GM12878 (cell line): Measurements from ENCODE around the gene SLC51A. TPM values are rescaled to one million over a fixed set of nuclear protein-coding genes. Genes with fewer than 3 reads are reported as not detected.

Experiments
- ATAC-seq: fragments of 200-7000 bp; cut with Tn5 transposase; 3 replicates; pipeline ENCODE4 v1.9.1; 2020; ENCODE audit warnings: mild to moderate bottlenecking, moderate library complexity
- BruUV-seq: library from RNA; stranded (reverse); fragments of 400-500 nt; replicated peaks from 2 replicates; lab custom pipeline; 2021; lab: Mats Ljungman, UMichigan
- CTCF ChIA-PET: fragments of 300-600 bp; sonication (Branson Sonifier 250); formaldehyde crosslinking; extraction: SDS; loops from one replicate; lab custom pipeline; 2021; ENCODE audit warnings: inconsistent platforms; lab: Yijun Ruan, JAX
- POLR2A ChIA-PET: fragments of 350-600 bp; formaldehyde crosslinking; extraction: SDS; loops from one replicate; lab custom pipeline; 2021; ENCODE audit warnings: inconsistent platforms; lab: Charles Lee
- RAD21 ChIA-PET: fragments of 300-600 bp; sonication (Branson Sonifier 250); formaldehyde crosslinking; loops from one replicate; lab custom pipeline; 2023; ENCODE audit warnings: antibody characterized with exemption; ENCODE audit not compliant: unreplicated experiment; lab: Charles Lee
- SMC1A ChIA-PET: fragments of 300-600 bp; sonication (Branson Sonifier 250); formaldehyde crosslinking; loops from one replicate; lab custom pipeline; 2023; ENCODE audit not compliant: unreplicated experiment, uncharacterized antibody; lab: Charles Lee
- DNase-seq: peaks from one replicate; pipeline ENCODE4 v3.0.0-alpha.2; 2011; ENCODE audit warnings: low read depth, low spot score
- FAIRE-seq: peaks from 3 replicates; lab custom pipeline; 2011; peaks lifted over from hg19 to GRCh38; lab: Jason Lieb, UNC
- H2AFZ ChIP-seq: 2 replicates; pipeline ENCODE4 v1.6.0; 2011; ENCODE audit warnings: low read depth, low read length, control low read depth; ENCODE audit not compliant: control insufficient read depth
- H3K27ac ChIP-seq: 2 replicates; pipeline ENCODE4 v1.5.1; 2011; ENCODE audit warnings: control low read depth; ENCODE audit not compliant: control insufficient read depth, insufficient read depth
- H3K27me3 ChIP-seq, 2 experiments: replicated peaks in 1 of 2; 2 replicates each; pipeline versions ENCODE4 v1.6.0 to v1.6.1; 2011; ENCODE audit warnings: low read length in 1 of 2; ENCODE audit not compliant: control insufficient read depth in 2 of 2, insufficient read depth in 2 of 2
- H3K36me3 ChIP-seq, 2 experiments: 2 replicates each; pipeline ENCODE4 v1.5.1; 2011; ENCODE audit warnings: low read length in 1 of 2; ENCODE audit not compliant: control insufficient read depth in 2 of 2, insufficient read depth in 2 of 2
- H3K4me1 ChIP-seq: 2 replicates; pipeline ENCODE4 v1.6.1; 2011; ENCODE audit warnings: mild to moderate bottlenecking, low read length, moderate library complexity, mixed read lengths; ENCODE audit not compliant: control insufficient read depth, insufficient read depth
- H3K4me2 ChIP-seq: 2 replicates; pipeline ENCODE4 v1.6.0; 2011; ENCODE audit warnings: control low read depth; ENCODE audit not compliant: control insufficient read depth, insufficient read depth
- H3K4me3 ChIP-seq: fragments of 200-600 bp; sonication (generic); 2 replicates; pipeline ENCODE4 v1.5.1; 2016
- H3K79me2 ChIP-seq: 2 replicates; pipeline ENCODE4 v1.6.0; 2011; ENCODE audit warnings: low read length; ENCODE audit not compliant: control insufficient read depth, insufficient read depth
- H3K9ac ChIP-seq: 2 replicates; pipeline ENCODE4 v1.8.0; 2011; ENCODE audit warnings: low read length, control low read depth, mixed read lengths; ENCODE audit not compliant: control insufficient read depth, insufficient read depth
- H3K9me3 ChIP-seq: replicated peaks from 3 replicates; pipeline ENCODE4 v1.5.1; 2011; ENCODE audit warnings: mild to moderate bottlenecking, low read length; ENCODE audit not compliant: control insufficient read depth, insufficient read depth
- H4K20me1 ChIP-seq: 2 replicates; pipeline ENCODE4 v1.6.0; 2011; ENCODE audit not compliant: control insufficient read depth, insufficient read depth
- CHD1 ChIP-seq: IDR thresholded peaks from 2 replicates; pipeline ENCODE4 v1.6.1; 2012; ENCODE audit warnings: low read depth, low read length, improper control_type of control experiment
- E4F1 ChIP-seq: fragments of 450-650 bp; IDR thresholded peaks from 2 replicates; pipeline ENCODE4 v1.6.1; 2018; ENCODE audit warnings: borderline replicate concordance, mild to moderate bottlenecking; ENCODE audit not compliant: partially characterized antibody
- EGR1 ChIP-seq, 2 experiments: IDR thresholded peaks; 1 replicate in 1 of 2; 2 replicates in 1 of 2; pipeline ENCODE4 v1.6.1; 2011 to 2012; ENCODE audit warnings: low read depth in 2 of 2, low read length in 2 of 2, borderline replicate concordance in 1 of 2, mild to moderate bottlenecking in 1 of 2, moderate library complexity in 1 of 2
- EP300 ChIP-seq, 2 experiments: fragments of 150-350 bp in 1 of 2; IDR thresholded peaks; 2 replicates each; pipeline ENCODE4 v1.6.1; 2011 to 2012; ENCODE audit warnings: low read depth in 2 of 2, low read length in 2 of 2, borderline replicate concordance in 1 of 2, improper control_type of control experiment in 1 of 2, inconsistent platforms in 1 of 2; ENCODE audit not compliant: control insufficient read depth in 1 of 2
- NRF1 ChIP-seq: conservative IDR thresholded peaks from 2 replicates; pipeline ENCODE4 v1.6.1; 2011; ENCODE audit warnings: mild to moderate bottlenecking, low read depth, low read length, improper control_type of control experiment
- SPI1 ChIP-seq: IDR thresholded peaks from 2 replicates; pipeline ENCODE4 v1.6.1; 2011; ENCODE audit warnings: low read depth, mild to moderate bottlenecking, low read length, moderate library complexity, borderline replicate concordance; ENCODE audit not compliant: insufficient read depth
- ZZZ3 ChIP-seq: IDR thresholded peaks from 2 replicates; pipeline ENCODE4 v1.6.1; 2011; ENCODE audit warnings: low read depth; ENCODE audit not compliant: control insufficient read depth, insufficient read length
- WGBS: methylation state at CpG from one replicate; pipeline ENCODE4 v1.1.6; 2016; ENCODE audit warnings: low lambda C conversion rate; ENCODE audit not compliant: insufficient replicate concordance, insufficient coverage; ENCODE audit errors: missing lambda C conversion rate; 5-methylcytosine and 5-hydroxymethylcytosine counted together
- in situ Hi-C: fragments of 300-500 bp; cut with MboI; formaldehyde crosslinking; loops from 9 replicates; pipeline ENCODE4 v1.14.3; 2018; ENCODE audit warnings: mixed read lengths
- intact Hi-C: fragments of 100-400 bp; cut with micrococcal nuclease; formaldehyde crosslinking; loops from one replicate; pipeline ENCODE4 v1.14.2; 2022; ENCODE audit not compliant: unreplicated experiment
- polyA plus RNA-seq, 11 experiments: library from polyadenylated mRNA; depleted of rRNA in 4 of 11; unstranded in 6 of 11; stranded (reverse) in 5 of 11; fragments of >200 nt; fragmentation: Nextera tagmentation in 4 of 11; fragmentation: Illumina TruSeq in 1 of 11; extraction: Ambion mirVana in 4 of 11; extraction: Trizol in 1 of 11; gene quantifications; 1 replicate in 1 of 11; 2 replicates in 10 of 11; pipeline versions ENCODE4 v1.2.1 to v1.2.3, GENCODE V29; 2011 to 2016; ENCODE audit warnings: inconsistent platforms in 2 of 11, missing spikeins in 2 of 11, low read depth in 1 of 11
- total RNA-seq, 4 experiments: library from RNA; depleted of rRNA in 3 of 4; stranded (reverse); fragments of >200 nt in 3 of 4; fragmentation: Illumina TruSeq in 1 of 4; extraction: Trizol in 1 of 4; gene quantifications; 2 replicates each; pipeline versions ENCODE4 v1.2.1 to v1.2.3, GENCODE V29; 2013 to 2021

Gene SLC51A
- total and polyA plus RNA-seq, 10 of the 15 experiments (the other 5 are each of a cell fraction or from before 2014, with no cell fraction given): 0.99 to 3.9 (median 2.2) TPM; not detected in 6

DNA sequence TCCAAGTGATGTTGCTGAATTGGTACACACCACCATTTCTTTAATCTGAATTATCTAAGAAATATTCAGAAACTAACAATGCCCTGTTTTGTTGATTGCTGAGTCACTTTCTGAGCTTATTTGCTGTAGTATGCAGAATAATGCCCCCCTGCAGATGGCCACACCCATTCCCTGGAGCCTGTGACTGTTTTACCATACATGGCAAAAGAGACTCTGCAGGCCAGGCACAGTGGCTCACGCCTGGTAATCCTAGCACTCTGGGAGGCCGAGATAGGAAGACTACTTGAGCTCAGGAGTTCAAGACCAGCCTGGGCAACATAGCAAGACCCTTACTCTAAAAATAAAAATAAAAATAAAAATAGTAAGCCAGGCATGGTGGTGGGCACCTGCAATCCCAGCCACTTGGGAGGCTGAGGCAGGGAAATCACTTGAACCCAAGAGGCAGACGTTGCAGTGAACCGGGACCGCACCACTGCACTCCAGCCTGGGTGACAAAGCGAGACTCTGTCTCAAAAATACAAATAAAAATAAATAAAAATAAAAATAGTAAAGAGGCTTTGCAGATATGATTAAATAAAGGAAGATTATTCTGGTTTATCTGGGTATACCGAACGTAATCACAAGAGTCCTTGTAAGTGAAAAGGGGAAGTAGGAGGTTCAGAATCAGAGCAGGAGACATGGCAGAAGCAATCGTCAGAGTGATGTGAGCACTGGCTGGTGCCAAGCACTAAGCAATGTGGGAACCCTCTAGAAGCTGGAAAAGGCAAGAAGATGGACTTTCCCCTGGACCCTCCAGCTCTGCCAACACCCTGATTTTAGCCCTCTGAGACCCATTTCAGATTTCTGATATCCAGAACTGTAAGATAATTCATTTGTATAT, 52.2 kb downstream of the SLC51A start:
- no peak overlapping the region for H3K4me3 ChIP-seq
- BruUV-seq: no TSS peak
- ATAC-seq (peak; percentile 50; the same call in 2 of the 3 replicates), DNase-seq (no peak), FAIRE-seq (no peak)
- intact Hi-C loops: no loop called here
- RAD21 ChIA-PET: interaction anchor here (1.4 kb wide), 1 partner anchor 49 kb away, joined by 7 read pairs; the partner anchor contains the start of gene DYNLT2B
- SMC1A ChIA-PET: interaction anchor here (0.7 to 1.0 kb wide), 3 partner anchors 97 to 1930 kb away, joined by 3 read pairs; no protein-coding TSS in a partner anchor
- peaks cover 10 to 12% of the 10 kb centered on the region in 2 experiments; a peak in 3 of 4 replicates for H3K36me3 ChIP-seq
- no peak overlapping the region for H2AFZ ChIP-seq
- in situ Hi-C loops: no loop called here
- POLR2A ChIA-PET: interaction anchor here (0.6 kb wide), 2 partner anchors 102 to 902 kb away, joined by 3 to 4 read pairs; no protein-coding TSS in a partner anchor
- no peaks in the 10 kb centered on the region for H3K27me3 ChIP-seq
- no peaks in the 10 kb centered on the region for H4K20me1 ChIP-seq
- H3K4me2 ChIP-seq: no peak overlapping the region
- 74% methylated on average over 9 of the region's 9 CpGs for WGBS
- no peaks in the 10 kb centered on the region; the same call in 2 of the 3 replicates for H3K9me3 ChIP-seq
- TF ChIP-seq EP300 (IDR thresholded peaks at IDR 0.05; ENCODE audit: borderline replicate concordance in 1 of 2, control insufficient read depth in 1 of 2, low read depth in 2 of 2, low read length in 2 of 2) (no peak), SPI1 (peak; percentile 72), CHD1 (no peak), E4F1 (no peak), EGR1 (IDR thresholded peaks at IDR 0.05; ENCODE audit: borderline replicate concordance in 1 of 2, low read depth in 2 of 2, low read length in 2 of 2) (no peak), NRF1 (no peak), ZZZ3 (no peak)
- no peak overlapping the region for H3K9ac ChIP-seq
- no peak overlapping the region for H3K27ac ChIP-seq
- H3K4me1 ChIP-seq: peaks cover 24% of the 10 kb centered on the region
- peaks cover 19% of the 10 kb centered on the region for H3K79me2 ChIP-seq
- CTCF ChIA-PET: interaction anchor here (1.0 to 1.5 kb wide), 4 partner anchors 10 to 201 kb away, joined by 3 to 4 read pairs (median 4); no protein-coding TSS in a partner anchor
